ENCODE measurements around the gene BCL11A. TPM values are rescaled to one million over a fixed set of nuclear protein-coding genes. Genes with fewer than 3 reads are reported as not detected.
A peak's percentile ranks its signal among the peaks of the same experiment; 100 is the strongest.

Gene BCL11A
- total RNA-seq, 1 donor from 2014 or later = 27.1 TPM

DNA sequence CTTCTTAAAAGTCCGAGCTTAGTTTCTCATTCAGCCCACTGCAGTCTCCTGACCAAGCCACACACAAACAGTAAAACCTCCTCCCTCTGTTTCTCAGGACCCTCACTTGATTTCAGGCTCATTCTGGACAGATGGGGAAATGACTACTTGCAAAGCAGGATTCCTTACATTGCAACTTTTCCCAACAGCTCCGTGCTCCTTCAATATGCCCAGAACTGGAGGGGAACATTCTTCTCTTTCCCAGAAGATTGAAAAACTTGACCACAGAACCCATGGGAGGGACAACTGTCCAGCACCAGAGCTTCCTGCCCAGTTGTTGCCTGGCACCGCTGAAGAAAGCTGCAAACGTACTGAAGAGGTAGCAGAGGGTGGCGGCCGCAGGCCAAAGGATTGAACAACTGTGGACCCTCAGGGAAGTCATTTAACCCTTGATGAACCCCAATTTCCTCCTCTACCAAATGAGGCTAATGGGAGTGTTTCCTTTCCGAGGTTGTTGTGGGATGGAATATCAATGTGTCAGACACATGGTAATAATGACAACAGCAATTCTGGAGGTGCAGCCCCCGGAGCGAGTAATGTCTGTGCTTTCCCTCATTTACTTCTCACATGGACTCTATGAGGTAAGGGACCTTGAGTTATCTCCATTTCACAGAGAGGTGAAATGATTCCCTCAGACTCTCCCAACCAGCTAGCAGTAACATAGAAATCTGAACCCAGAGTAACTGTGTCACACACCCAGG, 25.0 kb downstream of the BCL11A start:
- peaks cover 51% of the 10 kb centered on the region for H3K27me3 ChIP-seq (ENCODE audit: low read depth)
- peak overlapping the region; percentile 33 for H3K27ac ChIP-seq (replicated peaks)
- TF ChIP-seq, protein P1, sequence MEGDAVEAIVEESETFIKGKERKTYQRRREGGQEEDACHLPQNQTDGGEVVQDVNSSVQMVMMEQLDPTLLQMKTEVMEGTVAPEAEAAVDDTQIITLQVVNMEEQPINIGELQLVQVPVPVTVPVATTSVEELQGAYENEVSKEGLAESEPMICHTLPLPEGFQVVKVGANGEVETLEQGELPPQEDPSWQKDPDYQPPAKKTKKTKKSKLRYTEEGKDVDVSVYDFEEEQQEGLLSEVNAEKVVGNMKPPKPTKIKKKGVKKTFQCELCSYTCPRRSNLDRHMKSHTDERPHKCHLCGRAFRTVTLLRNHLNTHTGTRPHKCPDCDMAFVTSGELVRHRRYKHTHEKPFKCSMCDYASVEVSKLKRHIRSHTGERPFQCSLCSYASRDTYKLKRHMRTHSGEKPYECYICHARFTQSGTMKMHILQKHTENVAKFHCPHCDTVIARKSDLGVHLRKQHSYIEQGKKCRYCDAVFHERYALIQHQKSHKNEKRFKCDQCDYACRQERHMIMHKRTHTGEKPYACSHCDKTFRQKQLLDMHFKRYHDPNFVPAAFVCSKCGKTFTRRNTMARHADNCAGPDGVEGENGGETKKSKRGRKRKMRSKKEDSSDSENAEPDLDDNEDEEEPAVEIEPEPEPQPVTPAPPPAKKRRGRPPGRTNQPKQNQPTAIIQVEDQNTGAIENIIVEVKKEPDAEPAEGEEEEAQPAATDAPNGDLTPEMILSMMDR (IDR thresholded peaks at IDR 0.05; ENCODE audit: borderline replicate concordance) = no peak
- H3K4me3 ChIP-seq = no peak overlapping the region
- peaks cover 74% of the 10 kb centered on the region for H3K4me1 ChIP-seq
- no peaks in the 10 kb centered on the region for H3K9me3 ChIP-seq (replicated peaks)
- intact Hi-C loops (cut with micrococcal nuclease) = no loop called here
- no peak for DNase-seq
- no peaks in the 10 kb centered on the region for H3K36me3 ChIP-seq

DNA sequence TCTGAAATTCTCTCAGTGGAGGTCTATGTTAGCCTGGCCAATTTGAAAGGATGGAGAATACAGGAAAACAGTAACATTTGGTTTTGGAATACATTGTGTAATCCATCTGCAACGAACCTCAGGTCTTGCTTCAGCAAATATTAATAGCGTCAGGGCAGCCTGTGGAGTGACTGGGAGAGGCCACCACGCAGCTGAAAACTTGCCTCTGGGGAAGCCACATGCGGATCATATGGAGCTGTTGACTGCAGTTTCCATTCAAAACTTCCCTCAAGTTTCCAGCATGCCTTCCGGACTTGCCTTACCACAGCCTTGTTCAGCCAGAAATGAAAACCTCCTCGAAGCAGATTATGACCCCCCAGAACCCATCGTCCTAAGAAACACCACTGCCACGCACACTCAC, 25.7 kb downstream of the BCL11A start:
- H3K27me3 ChIP-seq (ENCODE audit: low read depth) = peaks cover 48% of the 10 kb centered on the region
- no peaks in the 10 kb centered on the region for H3K36me3 ChIP-seq
- TF ChIP-seq, protein P1 (IDR thresholded peaks at IDR 0.05; ENCODE audit: borderline replicate concordance) = no peak
- intact Hi-C loops (cut with micrococcal nuclease) = no loop called here
- no peak overlapping the region for H3K27ac ChIP-seq (replicated peaks)
- no peak overlapping the region for H3K4me3 ChIP-seq
- peaks cover 74% of the 10 kb centered on the region for H3K4me1 ChIP-seq
- no peak for DNase-seq
- no peaks in the 10 kb centered on the region for H3K9me3 ChIP-seq (replicated peaks)

DNA sequence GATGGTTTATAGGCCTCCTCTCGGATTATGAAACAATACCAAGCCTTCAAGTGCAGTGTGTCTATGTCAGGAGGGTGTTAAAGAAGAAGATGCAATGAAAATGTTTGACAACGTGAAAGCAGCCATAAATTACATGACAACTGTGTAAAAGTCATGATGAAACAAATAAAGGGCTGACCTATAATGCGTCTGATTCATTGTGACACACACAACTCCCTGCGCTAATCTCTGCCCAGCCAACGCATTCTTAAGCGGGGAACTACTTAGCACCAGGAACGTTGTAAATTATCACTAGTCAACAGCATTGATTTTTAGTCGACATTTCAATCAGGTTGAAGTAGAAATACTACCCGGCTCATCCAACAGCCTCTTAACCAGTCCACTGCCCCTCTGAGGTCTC, 26.8 kb downstream of the BCL11A start:
- TF ChIP-seq, protein P1 (IDR thresholded peaks at IDR 0.05; ENCODE audit: borderline replicate concordance) = no peak
- Histone ChIP-seq H3K27me3 (ENCODE audit: low read depth) (peaks cover 37% of the 10 kb centered on the region), H3K4me1 (peaks cover 74% of the 10 kb centered on the region), H3K27ac (replicated peaks) (no peak overlapping the region), H3K9me3 (replicated peaks) (no peaks in the 10 kb centered on the region), H3K36me3 (no peaks in the 10 kb centered on the region), H3K4me3 (no peak overlapping the region)
- intact Hi-C loops (cut with micrococcal nuclease) = no loop called here
- DNase-seq = no peak

DNA sequence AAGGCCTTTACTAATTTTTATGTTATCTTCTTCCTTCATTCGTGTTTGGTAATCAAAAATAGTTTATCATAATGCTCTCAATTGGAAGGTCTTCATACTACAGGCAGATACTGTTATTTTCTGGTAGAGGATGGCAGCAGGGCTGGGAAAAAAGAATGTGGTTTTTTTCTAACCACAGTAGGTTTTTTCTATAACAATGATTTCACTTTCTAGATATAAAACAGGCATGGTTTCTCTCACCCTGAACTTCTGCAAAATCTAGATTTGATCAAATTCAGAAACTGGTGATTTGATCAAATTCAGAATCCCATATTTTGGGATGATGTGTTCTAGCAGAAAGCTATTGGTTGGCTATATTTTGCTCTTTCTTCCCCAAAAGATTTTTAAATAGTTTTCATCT, 27.6 kb downstream of the BCL11A start:
- intact Hi-C loops (cut with micrococcal nuclease) = no loop called here
- no peak overlapping the region for H3K27ac ChIP-seq (replicated peaks)
- H3K36me3 ChIP-seq = no peaks in the 10 kb centered on the region
- H3K27me3 ChIP-seq (ENCODE audit: low read depth) = peaks cover 30% of the 10 kb centered on the region
- H3K4me3 ChIP-seq = no peak overlapping the region
- peaks cover 77% of the 10 kb centered on the region for H3K4me1 ChIP-seq
- H3K9me3 ChIP-seq (replicated peaks) = no peaks in the 10 kb centered on the region
- no peak for DNase-seq
- TF ChIP-seq, protein P1 (IDR thresholded peaks at IDR 0.05; ENCODE audit: borderline replicate concordance) = no peak

DNA sequence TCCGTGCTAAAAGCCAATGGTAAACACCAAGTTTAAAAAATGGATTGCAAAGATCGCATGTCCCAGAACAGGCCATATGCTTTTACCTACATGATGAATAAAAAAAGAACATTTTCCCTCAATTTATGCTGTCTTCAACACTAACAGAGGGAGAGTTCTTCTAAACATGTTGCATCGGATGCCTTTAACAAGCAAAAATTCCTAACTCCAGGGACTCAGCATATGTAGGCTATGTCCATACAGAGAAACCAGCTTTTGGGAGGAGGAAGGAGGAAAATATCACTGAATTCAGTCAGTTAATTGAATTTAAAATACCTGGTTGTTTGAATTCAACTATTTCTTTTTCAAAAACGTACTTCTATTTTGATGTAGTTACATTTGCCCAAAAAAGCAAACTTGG, 28.6 kb downstream of the BCL11A start:
- Histone ChIP-seq H3K9me3 (replicated peaks) (no peaks in the 10 kb centered on the region), H3K27ac (replicated peaks) (no peak overlapping the region), H3K4me3 (no peak overlapping the region), H3K27me3 (ENCODE audit: low read depth) (peaks cover 23% of the 10 kb centered on the region), H3K36me3 (no peaks in the 10 kb centered on the region), H3K4me1 (peaks cover 77% of the 10 kb centered on the region)
- DNase-seq = no peak
- intact Hi-C loops (cut with micrococcal nuclease) = no loop called here
- TF ChIP-seq, protein P1 (IDR thresholded peaks at IDR 0.05; ENCODE audit: borderline replicate concordance) = no peak

All from left ventricle myocardium inferior (tissue), 1 donor.